Measurements from ENCODE around the gene GLB1L3.

Gene GLB1L3

GRCh38 chr11:134257101-134257500, 19.1 kb upstream of the GLB1L3 start:
- H3K4me3 ChIP-seq (replicated peaks; ENCODE audit: low read depth, low read length), result no peak overlapping the region
- TF ChIP-seq, protein P1, sequence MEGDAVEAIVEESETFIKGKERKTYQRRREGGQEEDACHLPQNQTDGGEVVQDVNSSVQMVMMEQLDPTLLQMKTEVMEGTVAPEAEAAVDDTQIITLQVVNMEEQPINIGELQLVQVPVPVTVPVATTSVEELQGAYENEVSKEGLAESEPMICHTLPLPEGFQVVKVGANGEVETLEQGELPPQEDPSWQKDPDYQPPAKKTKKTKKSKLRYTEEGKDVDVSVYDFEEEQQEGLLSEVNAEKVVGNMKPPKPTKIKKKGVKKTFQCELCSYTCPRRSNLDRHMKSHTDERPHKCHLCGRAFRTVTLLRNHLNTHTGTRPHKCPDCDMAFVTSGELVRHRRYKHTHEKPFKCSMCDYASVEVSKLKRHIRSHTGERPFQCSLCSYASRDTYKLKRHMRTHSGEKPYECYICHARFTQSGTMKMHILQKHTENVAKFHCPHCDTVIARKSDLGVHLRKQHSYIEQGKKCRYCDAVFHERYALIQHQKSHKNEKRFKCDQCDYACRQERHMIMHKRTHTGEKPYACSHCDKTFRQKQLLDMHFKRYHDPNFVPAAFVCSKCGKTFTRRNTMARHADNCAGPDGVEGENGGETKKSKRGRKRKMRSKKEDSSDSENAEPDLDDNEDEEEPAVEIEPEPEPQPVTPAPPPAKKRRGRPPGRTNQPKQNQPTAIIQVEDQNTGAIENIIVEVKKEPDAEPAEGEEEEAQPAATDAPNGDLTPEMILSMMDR (IDR thresholded peaks at IDR 0.05; ENCODE audit: low read length, missing control alignments), result no peak
- DNase-seq (ENCODE audit: low read depth), result no peak

- H3K4me3 ChIP-seq (replicated peaks; ENCODE audit: low read depth, low read length), result no peak overlapping the region
- no peak for DNase-seq (ENCODE audit: low read depth)
- TF ChIP-seq, protein P1 (IDR thresholded peaks at IDR 0.05; ENCODE audit: low read length, missing control alignments), result no peak
Observed at GRCh38 chr11:134258577-134258976, 17.6 kb upstream of the GLB1L3 start.

DNA sequence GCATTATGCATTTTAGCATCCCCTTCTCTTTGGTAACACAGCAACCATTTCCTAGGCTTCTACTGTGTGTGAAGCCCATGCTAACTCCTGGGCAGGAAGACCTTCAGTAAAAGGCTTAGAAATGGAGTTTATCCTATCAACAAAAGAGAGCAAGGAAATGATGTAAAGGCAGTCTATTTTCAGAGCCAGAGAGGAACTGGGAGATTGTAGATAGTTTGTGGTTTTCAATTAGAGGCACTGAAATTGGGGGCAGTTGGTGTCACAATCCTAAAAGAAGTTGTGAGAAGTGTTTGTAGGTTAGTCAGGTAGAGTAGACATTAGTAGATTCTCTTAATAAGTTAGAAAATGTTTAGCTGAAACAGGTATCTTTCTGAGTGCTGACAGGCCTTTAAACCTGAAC, 15.7 kb upstream of the GLB1L3 start:
- DNase-seq (ENCODE audit: low read depth), result no peak
- H3K4me3 ChIP-seq (replicated peaks; ENCODE audit: low read depth, low read length), result no peak overlapping the region
- TF ChIP-seq, protein P1 (IDR thresholded peaks at IDR 0.05; ENCODE audit: low read length, missing control alignments), result no peak

DNA sequence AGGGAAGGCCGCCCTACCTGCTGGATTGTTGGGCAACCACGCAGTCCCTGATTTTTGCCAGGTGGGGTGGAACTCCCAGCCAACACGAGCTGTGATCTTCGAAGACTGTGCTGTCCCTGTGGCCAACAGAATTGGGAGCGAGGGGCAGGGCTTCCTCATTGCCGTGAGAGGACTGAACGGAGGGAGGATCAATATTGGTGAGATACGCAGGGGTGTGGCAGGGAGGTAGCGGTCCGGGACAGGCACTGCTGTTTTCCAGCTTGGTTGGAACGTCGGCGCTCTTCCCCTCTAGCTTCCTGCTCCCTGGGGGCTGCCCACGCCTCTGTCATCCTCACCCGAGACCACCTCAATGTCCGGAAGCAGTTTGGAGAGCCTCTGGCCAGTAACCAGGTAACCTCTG, 15.2 kb upstream of the GLB1L3 start:
- TF ChIP-seq, protein P1 (IDR thresholded peaks at IDR 0.05; ENCODE audit: low read length, missing control alignments), result no peak
- H3K4me3 ChIP-seq (replicated peaks; ENCODE audit: low read depth, low read length), result no peak overlapping the region
- DNase-seq (ENCODE audit: low read depth), result no peak

- TF ChIP-seq, protein P1 (IDR thresholded peaks at IDR 0.05; ENCODE audit: low read length, missing control alignments), result peak; percentile 61
- H3K4me3 ChIP-seq (replicated peaks; ENCODE audit: low read depth, low read length), result no peak overlapping the region
- DNase-seq (ENCODE audit: low read depth), result peak; percentile 26
Observed at GRCh38 chr11:134261626-134262488, 14.3 kb upstream of the GLB1L3 start.

DNA sequence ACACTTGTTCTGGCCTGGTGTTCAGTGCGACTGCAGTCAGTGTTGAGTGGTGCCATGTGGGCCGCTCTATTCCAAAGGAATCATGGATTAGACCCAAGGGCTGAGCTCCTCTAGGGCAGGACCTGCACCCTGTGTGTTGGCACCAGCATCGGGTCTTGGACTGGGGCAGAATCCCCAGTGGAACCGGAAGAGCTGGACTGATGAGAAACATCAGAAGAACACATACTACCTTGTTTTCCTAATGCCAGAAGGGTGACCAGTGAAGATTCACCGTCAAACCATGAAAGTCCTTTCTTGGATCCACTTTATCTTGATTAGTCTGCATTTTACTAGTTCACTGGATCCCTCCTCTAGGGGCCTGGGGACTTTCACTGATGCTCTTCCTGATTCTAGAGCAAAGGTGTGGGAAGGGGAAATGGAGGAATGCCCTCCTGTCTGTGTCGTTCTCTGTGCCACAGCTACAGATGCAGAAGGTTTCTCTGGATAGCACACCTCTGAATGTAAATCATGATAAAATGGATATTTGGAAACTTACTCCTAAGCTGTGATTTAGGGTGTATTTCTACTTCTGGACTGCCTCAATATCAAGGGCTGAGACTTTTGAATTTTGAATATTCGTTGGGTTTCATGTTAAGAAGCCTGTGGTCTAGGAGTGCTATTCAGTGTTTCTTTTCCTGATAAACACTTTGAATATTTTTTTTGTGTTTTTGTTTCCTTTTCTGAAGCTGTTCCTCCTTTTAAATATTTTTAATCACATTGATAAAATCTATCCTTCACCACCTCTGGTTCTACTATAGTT, 11.0 kb upstream of the GLB1L3 start:
- DNase-seq (ENCODE audit: low read depth), result no peak
- no peak overlapping the region for H3K4me3 ChIP-seq (replicated peaks; ENCODE audit: low read depth, low read length)
- TF ChIP-seq, protein P1 (IDR thresholded peaks at IDR 0.05; ENCODE audit: low read length, missing control alignments), result no peak
